GM21381 (cell line): ENCODE measurements around the gene CHST13.

Experiments
- ATAC-seq: cut with Tn5 transposase; IDR thresholded peaks from one replicate; pipeline ENCODE4 v1.9.1; 2021; ENCODE audit warnings: mild to moderate bottlenecking, moderate library complexity; ENCODE audit not compliant: unreplicated experiment

Gene CHST13, protein sequence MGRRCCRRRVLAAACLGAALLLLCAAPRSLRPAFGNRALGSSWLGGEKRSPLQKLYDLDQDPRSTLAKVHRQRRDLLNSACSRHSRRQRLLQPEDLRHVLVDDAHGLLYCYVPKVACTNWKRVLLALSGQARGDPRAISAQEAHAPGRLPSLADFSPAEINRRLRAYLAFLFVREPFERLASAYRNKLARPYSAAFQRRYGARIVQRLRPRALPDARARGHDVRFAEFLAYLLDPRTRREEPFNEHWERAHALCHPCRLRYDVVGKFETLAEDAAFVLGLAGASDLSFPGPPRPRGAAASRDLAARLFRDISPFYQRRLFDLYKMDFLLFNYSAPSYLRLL

DNA sequence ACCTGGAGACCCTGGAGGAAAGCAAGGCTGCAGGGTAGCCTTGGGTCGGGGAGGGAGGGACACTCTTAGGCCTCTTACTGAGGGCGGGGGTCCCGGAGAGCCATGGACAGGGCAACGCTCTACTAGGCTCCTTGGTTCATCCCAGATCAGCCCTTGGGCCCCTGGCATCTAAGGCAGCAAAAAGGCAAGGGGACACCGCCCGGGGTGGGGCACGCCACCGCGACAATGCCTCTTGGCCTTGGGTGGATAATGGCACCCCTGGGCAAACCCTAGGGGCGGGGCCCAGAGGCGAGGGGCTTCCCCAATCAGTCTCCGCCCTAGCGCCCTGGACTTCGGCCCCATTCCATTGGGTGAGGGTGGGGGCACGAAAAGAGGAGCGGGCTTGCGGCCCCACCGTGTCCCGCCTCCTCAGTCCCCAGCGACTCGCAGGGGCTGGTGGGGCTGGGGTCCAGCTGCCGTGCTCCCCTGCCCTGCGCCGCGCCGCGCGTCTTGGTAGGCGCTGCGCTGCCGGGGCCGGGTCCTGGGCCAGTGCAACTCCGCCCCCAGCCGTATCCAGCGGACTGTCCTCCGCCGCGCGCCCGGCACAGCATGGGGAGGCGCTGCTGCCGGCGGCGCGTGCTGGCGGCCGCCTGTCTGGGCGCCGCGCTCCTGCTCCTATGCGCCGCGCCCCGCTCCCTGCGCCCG is at the start of gene CHST13:
TSS of gene CHST13 (plus strand) at position 411 of the 684 bp plus-strand sequence. CDS start at position 589, 178 bp downstream.
- no peak for ATAC-seq

DNA sequence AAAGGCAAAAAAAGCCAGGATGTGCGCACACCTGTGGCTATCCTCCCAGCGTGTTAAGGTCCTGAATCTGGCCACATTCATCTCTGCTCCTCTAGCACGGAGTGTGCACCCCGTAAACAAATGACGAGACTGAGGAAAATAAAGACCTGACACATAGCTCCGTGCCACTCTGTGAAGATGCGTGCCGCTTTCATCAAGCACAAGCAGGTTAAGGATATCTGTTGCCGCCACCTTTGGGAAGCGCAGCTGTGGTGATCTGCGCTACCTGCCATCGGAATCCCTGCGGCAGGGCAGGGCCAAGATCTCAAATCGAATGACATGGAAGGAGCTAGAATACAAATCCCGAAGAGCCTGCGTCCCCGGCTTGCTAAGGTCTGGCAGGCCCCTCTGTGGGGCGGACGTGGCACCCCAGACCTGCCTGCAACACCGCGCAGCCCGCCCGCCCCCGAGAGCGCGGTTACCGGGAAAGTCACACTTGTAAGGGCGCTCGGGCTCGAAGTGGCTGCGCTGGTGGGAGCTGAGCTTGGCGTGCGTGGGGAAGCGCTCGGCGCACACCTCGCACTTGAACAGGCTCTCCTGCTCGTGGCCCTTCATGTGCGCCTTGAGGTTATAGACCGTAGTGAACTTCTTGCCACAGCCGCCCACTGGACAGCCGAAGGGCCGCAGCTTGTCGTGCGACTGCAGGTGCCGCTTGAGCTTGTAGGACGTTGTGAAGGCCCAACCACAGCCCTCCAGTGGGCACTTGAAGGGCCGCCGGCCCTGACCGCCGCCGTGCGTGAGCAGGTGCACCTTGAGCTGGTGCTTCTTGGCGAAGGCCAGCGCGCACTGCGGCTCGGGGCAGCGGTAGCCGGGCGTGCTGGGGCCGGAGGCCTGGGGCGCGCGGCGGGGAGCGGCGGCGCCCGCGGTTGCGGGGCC is 49.2 kb upstream of the CHST13 start:
- ATAC-seq = peak; percentile 11

DNA sequence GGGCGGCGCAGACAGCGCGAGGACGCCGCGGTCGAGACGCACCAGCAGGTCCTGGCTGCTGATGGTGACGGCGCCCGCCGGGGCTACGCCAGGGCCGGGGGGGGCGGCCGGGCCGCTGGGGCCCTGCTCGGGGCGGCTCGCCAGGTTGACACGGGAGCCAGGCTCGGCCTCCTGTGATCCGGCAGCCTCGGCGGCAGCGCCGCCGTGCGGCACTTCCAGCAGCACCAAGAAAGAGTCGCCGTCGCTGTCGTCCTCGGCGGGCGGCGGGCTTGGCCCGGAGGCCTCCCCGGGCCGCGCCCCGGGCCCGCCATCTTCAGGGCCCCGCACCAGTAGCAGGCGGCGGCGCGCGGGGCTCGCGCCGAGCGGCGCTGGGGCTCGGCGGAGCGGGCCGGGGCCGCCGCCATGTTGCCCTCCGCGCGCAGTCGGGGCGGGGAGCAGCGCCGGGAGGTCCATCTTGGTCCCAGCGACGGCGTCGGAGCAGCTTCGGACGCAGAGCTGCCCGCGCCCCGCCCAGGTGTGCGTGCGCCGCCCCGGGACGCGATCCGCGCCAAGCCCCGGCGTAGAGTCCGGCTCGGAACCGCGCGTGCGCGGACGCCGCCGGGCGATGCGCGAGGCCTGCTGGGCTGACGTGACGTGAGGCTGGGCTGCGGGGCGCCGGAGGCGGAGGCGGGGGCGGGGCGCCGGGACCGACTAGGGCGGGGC is 48.4 kb upstream of the CHST13 start, which contains the start of gene ZXDC:
TSS of gene ZXDC (minus strand) at position 479 of the 702 bp plus-strand sequence. CDS start at position 453, 26 bp downstream.
- peak; percentile 78 for ATAC-seq

DNA sequence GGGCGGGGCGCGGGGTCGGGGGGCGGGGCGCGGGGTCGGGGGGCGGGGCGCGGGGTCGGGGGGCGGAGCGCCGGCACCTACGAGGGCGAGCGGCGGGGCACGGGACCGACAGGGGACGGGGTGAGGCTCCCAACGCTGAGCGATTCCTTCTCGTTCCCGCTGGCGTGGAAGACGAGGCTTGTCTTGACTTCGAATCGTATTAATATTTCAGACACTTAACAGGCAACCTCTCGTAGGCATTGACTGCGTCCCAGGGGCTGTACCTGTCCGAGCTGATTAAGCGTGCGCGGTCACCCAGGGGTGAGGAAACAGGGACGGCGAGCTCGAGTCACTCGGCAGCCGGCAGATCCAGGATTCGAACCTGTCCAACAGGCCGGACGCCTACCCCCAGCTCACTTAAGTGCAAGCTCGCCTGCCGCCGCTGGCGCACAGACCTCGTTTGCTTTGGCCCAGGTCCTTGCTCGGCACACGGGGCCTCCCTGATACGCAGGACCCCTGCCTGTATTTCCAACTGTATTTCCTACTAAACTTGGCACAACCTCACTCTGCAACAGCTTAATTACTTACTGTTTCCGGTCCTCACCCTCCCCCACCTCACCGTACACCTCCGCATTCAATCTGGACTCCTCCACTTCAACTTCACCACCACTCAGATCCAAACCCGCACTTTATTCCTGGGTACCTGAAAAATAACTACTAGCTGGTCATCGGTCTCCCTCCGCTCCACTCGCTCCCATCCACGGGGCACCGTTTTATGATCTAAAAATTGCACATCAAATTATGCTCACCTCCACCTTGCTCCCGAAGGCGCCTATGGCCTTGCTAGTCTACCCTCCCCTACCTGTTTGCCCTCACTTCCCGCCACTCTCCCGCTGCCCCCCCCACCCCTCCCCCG is 47.5 kb upstream of the CHST13 start:
- ATAC-seq = peak; percentile 13

DNA sequence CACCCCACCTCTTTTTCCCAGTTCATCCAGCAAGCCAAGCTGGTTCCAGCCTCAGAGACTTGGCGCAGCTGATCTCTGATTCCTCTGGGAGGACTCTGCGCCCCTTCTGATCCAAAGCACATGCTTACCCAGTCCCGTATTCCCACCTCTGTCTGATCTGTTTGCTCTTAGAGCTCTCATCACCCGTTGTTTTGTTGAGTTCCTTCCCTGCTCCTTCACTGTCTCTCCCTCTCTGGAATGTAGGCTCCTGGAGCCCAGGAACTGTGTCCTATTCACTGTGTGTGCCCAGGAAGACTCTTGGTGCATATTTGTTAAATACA is 46.9 kb upstream of the CHST13 start:
- ATAC-seq = no peak

DNA sequence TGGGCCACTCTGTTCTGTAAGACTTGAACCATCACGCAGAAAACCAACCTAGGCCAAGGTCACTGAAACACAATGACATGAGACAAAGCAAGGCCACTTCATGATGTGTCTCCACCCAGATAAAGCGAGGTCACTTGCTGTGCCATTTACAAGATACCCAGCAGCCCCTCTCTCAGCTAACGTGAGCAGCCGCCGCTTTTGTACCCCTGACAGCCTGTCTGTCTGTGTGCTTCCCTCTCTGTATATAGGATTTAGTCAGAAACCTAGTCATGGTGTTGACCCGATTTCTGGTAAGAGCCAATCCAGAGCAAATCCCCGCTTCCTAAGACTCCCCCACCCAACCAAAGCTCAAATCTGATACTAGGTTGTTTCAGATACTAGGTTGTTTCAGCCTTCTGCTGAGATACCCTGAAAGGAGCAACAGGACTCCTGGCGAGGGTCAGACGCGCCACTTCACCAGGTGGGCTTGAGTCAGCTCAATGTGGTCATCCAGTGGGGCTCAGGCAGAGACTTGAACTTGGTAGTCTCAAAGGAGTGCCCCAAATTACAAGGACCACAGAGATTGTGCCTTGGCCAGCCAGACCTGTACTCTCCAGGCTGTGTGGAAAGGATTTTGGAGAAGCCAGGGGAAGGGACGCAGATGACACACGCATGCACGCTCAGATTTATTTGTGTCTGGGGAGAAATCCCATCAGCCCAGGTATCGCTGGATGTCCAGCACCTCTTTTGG is 45.2 kb upstream of the CHST13 start:
- no peak for ATAC-seq

DNA sequence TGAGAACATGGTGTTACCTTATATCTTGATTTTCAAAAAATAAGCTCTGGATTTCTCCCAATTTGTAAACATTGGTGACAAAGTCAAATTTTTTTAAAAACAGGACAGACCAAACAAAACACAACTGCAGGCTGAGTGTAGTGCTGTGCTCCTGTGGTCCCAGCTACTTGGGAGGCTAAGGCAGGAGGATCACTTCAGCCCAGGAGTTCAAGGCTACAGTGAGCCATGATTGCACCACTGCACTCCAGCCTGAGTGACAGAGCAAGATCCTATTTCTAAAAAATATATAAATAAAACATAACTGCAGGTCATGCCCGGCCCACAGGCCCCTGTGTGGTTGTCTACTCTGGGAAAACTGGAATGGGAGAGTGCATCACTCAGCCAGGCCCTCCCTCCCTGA is 44.3 kb upstream of the CHST13 start:
- ATAC-seq = no peak

DNA sequence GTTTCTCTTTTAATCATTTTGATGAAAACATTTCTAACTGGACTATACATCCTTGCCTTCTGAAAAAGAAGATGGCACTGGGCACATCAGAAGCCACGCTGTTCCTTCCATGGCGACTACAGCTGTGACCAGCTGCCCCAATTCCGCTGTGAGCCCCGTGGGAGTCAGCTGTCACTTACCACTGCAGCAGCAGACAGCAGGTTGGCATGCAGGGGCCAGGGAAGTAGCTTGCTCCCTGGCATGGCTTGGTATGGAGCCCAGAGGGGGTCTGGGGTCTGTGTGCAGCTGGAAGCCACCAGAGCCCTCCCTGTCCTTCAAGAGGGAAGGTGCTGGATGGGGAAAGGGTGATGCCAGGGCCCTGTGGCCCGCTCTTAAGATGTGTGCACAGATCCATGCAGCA is 43.7 kb upstream of the CHST13 start:
- ATAC-seq = no peak

DNA sequence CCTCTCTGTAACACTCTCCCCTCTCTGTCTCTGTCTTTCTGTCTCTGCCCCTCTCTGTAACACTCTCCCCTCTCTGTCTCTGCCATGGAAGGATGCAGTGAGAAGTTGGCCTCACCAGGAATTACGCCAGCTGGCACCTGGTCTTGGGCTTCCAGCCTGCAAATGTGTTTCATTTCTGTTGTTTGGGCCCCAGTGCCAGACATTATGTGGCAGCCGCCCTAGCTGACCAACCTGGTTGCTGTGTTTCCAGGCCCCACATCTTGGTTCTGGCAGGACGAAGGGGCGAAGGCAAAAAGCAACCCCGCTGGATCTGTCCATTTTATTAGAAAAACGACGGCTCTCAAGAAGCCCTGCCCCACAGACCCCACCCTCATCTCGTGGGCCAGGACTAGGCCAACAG is 43.1 kb upstream of the CHST13 start:
- ATAC-seq = no peak

DNA sequence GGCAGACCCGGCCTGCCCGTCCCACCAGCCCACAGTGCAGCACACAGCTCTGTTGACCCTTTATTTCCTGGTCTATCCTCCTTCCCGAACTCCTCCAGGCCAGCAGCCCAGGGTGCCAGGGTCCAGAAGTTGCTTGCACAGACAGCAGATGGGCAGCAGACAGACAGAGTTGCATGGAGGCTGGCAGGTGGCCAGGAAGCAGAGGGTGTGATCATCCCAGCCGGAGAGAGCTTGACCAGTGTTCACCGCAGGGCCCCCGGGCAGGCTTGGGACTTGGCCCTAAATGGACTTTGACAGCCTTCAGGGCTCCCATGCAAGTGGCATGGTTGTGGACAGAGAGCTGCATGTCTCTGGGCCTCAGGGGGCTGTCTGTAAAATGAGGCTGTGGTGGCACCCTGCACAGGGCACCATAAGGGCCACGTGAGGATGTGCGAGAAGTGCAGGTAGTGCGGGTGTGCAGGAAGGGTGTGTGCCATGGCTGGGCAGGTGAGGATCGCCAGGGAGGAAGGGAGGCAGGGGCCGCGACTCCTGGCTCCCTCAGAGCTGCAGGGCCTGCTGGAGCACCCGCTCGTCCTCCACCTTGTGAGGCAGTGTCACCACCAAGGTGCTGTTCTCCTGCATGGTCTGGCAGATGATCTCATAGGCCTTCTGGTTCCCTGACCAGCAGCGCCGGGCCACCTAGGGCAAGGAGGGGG is 42.0 kb upstream of the CHST13 start:
- no peak for ATAC-seq

DNA sequence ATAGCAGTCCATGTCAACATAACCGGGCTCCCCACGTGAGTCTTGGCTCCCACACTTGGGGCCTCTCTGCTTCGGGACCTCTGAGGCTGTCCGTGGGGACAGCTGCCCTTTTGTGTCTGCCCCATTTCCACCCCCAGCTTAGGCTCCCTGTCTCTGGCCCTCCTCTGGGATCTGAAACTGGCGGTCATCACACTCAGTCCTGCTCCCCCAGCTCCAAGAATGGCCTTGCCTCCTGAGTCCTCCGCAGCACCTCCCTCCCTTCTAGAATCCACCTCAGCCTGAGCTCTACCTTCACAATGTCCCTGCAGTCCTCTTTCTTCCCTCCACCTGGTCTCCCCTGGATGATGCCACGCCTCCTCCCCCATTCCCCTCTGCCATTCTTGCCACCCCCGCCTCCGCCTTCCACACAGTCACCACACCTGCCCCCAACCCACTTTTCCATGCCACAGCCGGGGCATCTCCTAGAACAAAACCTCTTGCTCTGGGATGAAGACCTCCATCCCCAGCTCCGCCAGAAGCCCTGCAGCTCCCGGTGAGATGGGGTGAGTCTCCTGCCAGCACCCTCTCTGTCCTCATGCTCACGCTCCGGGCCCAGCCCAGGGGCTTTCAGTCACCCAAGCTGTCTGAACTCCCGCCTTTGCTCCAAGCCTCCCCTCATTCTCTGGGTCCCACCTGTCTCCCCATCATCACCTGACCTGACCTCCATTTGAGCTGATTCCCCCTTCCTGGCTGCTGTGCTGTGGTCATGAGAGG is 41.3 kb upstream of the CHST13 start:
- ATAC-seq = no peak

DNA sequence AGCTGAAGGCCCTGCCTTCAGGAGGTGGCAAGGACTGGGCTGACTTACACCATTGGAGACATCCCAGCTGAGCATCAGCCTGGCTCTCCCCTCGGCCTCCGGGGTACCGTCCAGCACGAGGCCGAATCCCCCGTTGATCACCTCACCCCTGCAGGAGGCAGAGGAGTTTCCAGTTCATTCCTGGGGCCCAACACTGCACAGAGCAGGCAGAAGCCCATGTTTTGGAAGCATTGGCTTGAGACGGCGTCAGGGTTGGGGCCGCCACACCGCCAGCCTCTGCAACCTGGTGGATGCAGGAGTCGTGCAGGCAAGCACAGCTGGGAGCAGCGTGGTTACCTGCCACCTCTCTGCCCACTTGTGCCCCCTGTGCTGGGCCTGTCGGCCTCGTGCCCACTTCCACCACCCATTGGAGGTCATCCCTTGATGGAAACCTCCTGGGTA is 40.6 kb upstream of the CHST13 start:
- no peak for ATAC-seq

DNA sequence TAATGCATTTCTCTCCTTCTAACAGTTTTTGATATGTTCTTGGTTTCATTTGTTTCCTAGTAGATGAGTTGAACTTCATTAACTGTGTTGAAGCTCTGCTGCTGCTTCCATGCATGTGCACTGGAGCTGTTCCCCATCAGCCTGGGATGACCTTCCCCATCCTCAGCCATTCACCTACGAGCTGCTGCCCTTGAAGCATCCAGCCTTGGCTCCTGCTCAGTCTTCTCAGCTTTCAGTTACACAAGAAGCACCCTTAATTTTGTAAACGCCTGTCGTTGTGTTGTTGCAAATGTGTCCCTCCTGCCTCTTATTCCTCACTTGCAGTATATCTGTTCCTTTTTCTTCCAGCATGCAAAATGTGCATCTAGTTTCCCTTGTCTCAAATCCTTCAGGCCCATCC is 39.8 kb upstream of the CHST13 start:
- no peak for ATAC-seq

DNA sequence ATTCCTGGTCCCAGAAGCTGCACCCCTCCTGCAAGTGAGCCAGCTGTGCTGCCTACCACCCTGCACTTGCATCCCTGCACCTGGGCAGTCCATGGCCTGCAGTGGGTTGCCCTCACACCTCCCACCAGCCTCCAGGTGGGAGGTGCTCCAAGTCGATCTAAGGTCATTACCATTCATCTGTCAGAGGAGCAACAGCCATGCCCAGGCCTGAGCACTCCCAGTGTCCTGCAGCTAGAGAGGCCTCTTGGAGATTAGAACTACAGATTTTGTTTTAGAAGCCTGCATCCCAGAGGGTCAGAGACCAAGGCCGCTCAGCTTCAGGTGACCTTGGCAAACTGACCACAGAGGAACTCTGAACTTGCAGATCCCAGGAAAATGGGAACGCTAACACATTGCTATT is 39.3 kb upstream of the CHST13 start:
- no peak for ATAC-seq

DNA sequence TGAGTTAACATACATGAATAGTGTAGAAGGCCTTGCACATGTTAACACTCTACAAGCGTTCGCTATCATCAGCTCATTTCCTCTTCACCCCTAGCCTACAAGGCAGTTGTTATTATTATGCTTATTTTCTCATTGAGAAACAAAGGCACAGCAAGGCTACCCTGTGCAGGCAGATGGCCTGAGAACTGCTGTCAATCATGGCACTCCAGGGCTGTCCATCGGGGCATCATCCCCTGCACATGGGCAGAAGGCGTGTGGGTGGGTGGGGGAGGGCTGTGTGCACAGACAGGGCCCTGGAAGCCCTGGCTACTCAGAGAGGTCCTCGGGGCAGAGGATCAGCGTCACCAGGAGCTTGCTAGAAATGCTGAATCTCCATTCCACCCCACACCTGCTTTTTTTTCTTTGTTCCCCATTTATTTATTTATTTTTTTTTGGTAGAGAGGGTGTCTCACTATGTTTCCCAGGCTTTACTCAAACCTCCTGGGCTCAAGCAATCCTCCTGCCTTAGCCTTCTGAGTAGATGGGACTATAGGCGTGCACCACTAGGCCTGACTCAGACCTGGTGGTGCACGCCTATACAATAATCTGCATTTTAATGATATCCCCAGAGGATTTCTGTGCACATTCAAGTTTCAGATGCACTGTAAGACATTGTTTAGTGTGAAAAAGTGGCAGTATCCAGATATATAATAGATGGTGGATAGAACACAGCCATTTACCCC is 38.6 kb upstream of the CHST13 start:
- ATAC-seq = no peak

DNA sequence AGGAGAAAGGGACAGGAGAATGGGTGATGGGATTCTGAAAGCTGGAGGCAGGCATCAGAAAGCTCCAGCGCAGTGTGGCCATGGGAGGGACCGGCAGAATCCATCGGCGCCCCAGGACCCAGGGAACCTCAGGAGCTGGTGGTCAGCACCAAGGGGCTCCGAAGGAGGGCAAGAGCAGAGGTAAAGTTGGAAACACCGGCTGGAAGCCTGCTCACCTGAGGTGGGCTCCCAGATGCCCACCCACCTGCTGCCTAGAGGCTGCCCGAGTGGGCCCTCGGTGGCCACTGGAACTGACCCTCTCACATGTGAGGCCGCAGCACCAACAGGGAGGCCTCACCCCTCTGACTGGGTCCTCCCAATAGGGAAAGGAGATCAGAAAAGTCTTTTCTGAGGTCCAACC is 38.0 kb upstream of the CHST13 start:
- no peak for ATAC-seq

DNA sequence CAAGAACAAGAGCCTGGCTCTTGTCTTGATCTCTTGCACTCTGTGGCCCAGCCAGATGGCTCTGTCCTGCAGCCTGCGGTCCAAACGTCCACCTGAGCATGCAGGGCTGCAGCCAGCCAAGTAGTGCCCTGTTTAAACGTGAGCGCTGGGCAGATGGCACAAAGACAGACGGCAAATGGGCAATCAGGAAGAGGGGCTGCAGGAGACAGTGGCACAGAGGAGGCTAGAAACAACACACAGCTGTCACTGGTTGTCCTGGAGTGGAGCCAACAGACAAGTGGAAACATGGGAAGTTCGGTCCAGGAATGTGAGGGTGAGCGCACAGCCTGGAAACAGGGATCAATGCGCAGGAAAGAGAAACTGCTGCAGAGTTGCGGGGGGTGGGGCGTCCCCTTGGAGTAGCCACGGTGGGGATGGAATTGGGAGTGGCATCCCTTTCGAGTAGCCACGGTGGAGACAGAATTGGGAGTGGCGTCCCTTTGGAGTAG is 37.6 kb upstream of the CHST13 start:
- ATAC-seq = no peak
